OCI-LY3 (cell line): ENCODE measurements around the gene GRIK4.

Experiments used
- H2AFZ ChIP-seq: fragments of 200-600, 300-600 bp; shearing (Covaris generic); 2 replicates; pipeline ENCODE4 v1.6.0; 2014; ENCODE audit warnings: antibody characterized with exemption, low read depth, low read length
- H3K27ac ChIP-seq: fragments of 200-600, 300-600 bp; sonication (generic); 2 replicates; pipeline ENCODE4 v1.5.1; 2014; ENCODE audit warnings: mild to moderate bottlenecking, low read length, moderate library complexity, mixed read lengths
- H3K27me3 ChIP-seq: fragments of 200-600, 300-600 bp; sonication (generic); 2 replicates; pipeline ENCODE4 v1.6.1; 2014; ENCODE audit warnings: low read depth, low read length, mixed read lengths
- H3K36me3 ChIP-seq: fragments of 200-600, 300-600 bp; sonication (generic); replicated peaks from 2 replicates; pipeline ENCODE3; 2014; ENCODE audit warnings: low read depth, low read length, mixed read lengths
- H3K4me1 ChIP-seq: fragments of 300-600, 200-600 bp; sonication (generic); 2 replicates; pipeline ENCODE4 v1.6.1; 2014; ENCODE audit warnings: low read length, mixed read lengths
- H3K4me2 ChIP-seq: fragments of 200-600, 300-600 bp; sonication (generic); 2 replicates; pipeline ENCODE4 v1.6.1; 2014; ENCODE audit warnings: low read length, mixed read lengths
- H3K4me3 ChIP-seq: fragments of 300-600, 200-600 bp; sonication (generic); 2 replicates; pipeline ENCODE4 v1.5.1; 2014; ENCODE audit warnings: antibody characterized with exemption, mild to moderate bottlenecking, low read length, moderate library complexity
- H3K79me2 ChIP-seq: fragments of 300-600, 200-600 bp; shearing (Covaris generic); 2 replicates; pipeline ENCODE4 v1.6.1; 2014; ENCODE audit warnings: mild to moderate bottlenecking, low read length, mixed read lengths
- H3K9ac ChIP-seq: fragments of 300-600, 200-600 bp; shearing (Covaris generic); 2 replicates; pipeline ENCODE4 v1.6.0; 2014; ENCODE audit warnings: mild to moderate bottlenecking, low read length, moderate library complexity
- H3K9me3 ChIP-seq: fragments of 200-600, 300-600 bp; shearing (Covaris generic); 2 replicates; pipeline ENCODE4 v1.6.1; 2014; ENCODE audit warnings: low read length, mixed read lengths; ENCODE audit not compliant: insufficient read depth
- H4K20me1 ChIP-seq: fragments of 200-600, 300-600 bp; sonication (generic); 2 replicates; pipeline ENCODE4 v1.6.1; 2016; ENCODE audit warnings: low read length, mixed read lengths; ENCODE audit not compliant: insufficient read depth
- CTCF ChIP-seq: fragments of 200-600, 300-600 bp; sonication (generic); IDR thresholded peaks from 2 replicates; pipeline ENCODE4 v1.5.1; 2014; ENCODE audit warnings: antibody characterized with exemption, low read length, low read depth
- EZH2phosphoT487 ChIP-seq: fragments of 200-600 bp; shearing (Covaris generic); IDR thresholded peaks from 2 replicates; pipeline ENCODE4 v1.6.1; 2018; ENCODE audit warnings: antibody characterized with exemption, mixed run types, low read depth

The GRIK4 gene

GRCh38 chr11:120869097-120869496, 357.5 kb downstream of the GRIK4 start:
- no peaks in the 10 kb centered on the region for H3K79me2 ChIP-seq
- H3K27ac ChIP-seq, result no peak overlapping the region
- no peaks in the 10 kb centered on the region for H3K4me1 ChIP-seq
- H2AFZ ChIP-seq, result no peak overlapping the region
- no peaks in the 10 kb centered on the region for H4K20me1 ChIP-seq
- H3K36me3 ChIP-seq, result no peaks in the 10 kb centered on the region
- H3K27me3 ChIP-seq, result peaks cover 56% of the 10 kb centered on the region
- H3K9ac ChIP-seq, result no peak overlapping the region
- peak overlapping the region; percentile 26; the same call in 1 of the 2 replicates for H3K4me2 ChIP-seq
- no peak overlapping the region for H3K4me3 ChIP-seq
- no peak for TF ChIP-seq EZH2phosphoT487
- no peak for TF ChIP-seq CTCF
- H3K9me3 ChIP-seq, result no peaks in the 10 kb centered on the region

- Histone ChIP-seq H4K20me1 (no peaks in the 10 kb centered on the region), H3K79me2 (no peaks in the 10 kb centered on the region), H3K4me2 (peak overlapping the region; percentile 26; the same call in 1 of the 2 replicates), H3K27me3 (peaks cover 58% of the 10 kb centered on the region), H2AFZ (no peak overlapping the region), H3K27ac (no peak overlapping the region), H3K9ac (no peak overlapping the region), H3K4me1 (no peaks in the 10 kb centered on the region), H3K36me3 (no peaks in the 10 kb centered on the region), H3K4me3 (no peak overlapping the region), H3K9me3 (no peaks in the 10 kb centered on the region)
- TF ChIP-seq EZH2phosphoT487 (no peak), CTCF (no peak)
Observed at GRCh38 chr11:120869516-120870011, 358.0 kb downstream of the GRIK4 start.

GRCh38 chr11:120871194-120871593, 359.6 kb downstream of the GRIK4 start:
- peaks cover 61% of the 10 kb centered on the region for H3K27me3 ChIP-seq
- H3K9me3 ChIP-seq, result no peaks in the 10 kb centered on the region
- H3K4me1 ChIP-seq, result no peaks in the 10 kb centered on the region
- no peaks in the 10 kb centered on the region for H4K20me1 ChIP-seq
- H3K9ac ChIP-seq, result no peak overlapping the region
- H3K27ac ChIP-seq, result no peak overlapping the region
- H3K4me2 ChIP-seq, result no peak overlapping the region
- H3K79me2 ChIP-seq, result no peaks in the 10 kb centered on the region
- no peak overlapping the region for H3K4me3 ChIP-seq
- TF ChIP-seq EZH2phosphoT487, result no peak
- TF ChIP-seq CTCF, result no peak
- no peaks in the 10 kb centered on the region for H3K36me3 ChIP-seq
- no peak overlapping the region for H2AFZ ChIP-seq

- TF ChIP-seq CTCF (no peak), EZH2phosphoT487 (no peak)
- Histone ChIP-seq H3K36me3 (no peaks in the 10 kb centered on the region), H3K9ac (no peak overlapping the region), H3K9me3 (no peaks in the 10 kb centered on the region), H3K27me3 (peaks cover 59% of the 10 kb centered on the region), H3K4me2 (no peak overlapping the region), H3K4me1 (no peaks in the 10 kb centered on the region), H3K27ac (no peak overlapping the region), H3K79me2 (no peaks in the 10 kb centered on the region), H4K20me1 (no peaks in the 10 kb centered on the region), H2AFZ (no peak overlapping the region), H3K4me3 (no peak overlapping the region)
Observed at GRCh38 chr11:120871924-120872323, 360.4 kb downstream of the GRIK4 start.
